Thyroid gland (tissue), 4 donors: ENCODE measurements around the gene BMERB1. TPM values are rescaled to one million over a fixed set of nuclear protein-coding genes. Genes with fewer than 3 reads are reported as not detected.

Experiments
- DNase-seq, 2 donors: peaks; one replicate each; pipeline ENCODE4 v3.0.0-alpha.2; 2019
- H3K27ac ChIP-seq, 3 donors: fragments of 200-600 bp; sonication (generic); 1 replicate in 2 of 3; 2 replicates in 1 of 3; pipeline ENCODE4 v1.5.1; 2016 to 2019; ENCODE audit warnings: mild to moderate bottlenecking in 1 of 3, moderate library complexity in 1 of 3
- H3K27me3 ChIP-seq: fragments of 200-600 bp; sonication (generic); one replicate; pipeline ENCODE4 v1.5.1; 2019
- H3K36me3 ChIP-seq, 2 donors: fragments of 200-600 bp; sonication (generic); one replicate each; pipeline ENCODE4 v1.5.1; 2016 to 2019
- H3K4me1 ChIP-seq, 2 donors: fragments of 200-600 bp; sonication (generic); one replicate each; pipeline ENCODE4 v1.5.1; 2017 to 2019
- H3K4me3 ChIP-seq, 3 donors: fragments of 200-600 bp; sonication (generic); replicated peaks in 1 of 3; 1 replicate in 2 of 3; 2 replicates in 1 of 3; pipeline ENCODE4 v1.5.1; 2016; ENCODE audit warnings: mild to moderate bottlenecking in 1 of 3
- H3K9me3 ChIP-seq: fragments of 200-600 bp; sonication (generic); one replicate; pipeline ENCODE4 v1.5.1; 2017
- POLR2A ChIP-seq, 2 donors: fragments of 450-650 bp; IDR thresholded peaks; one replicate each; pipeline ENCODE4 v1.6.1; 2017; ENCODE audit warnings: antibody characterized with exemption in 2 of 2, mild to moderate bottlenecking in 2 of 2, moderate library complexity in 1 of 2
- WGBS, 2 donors: methylation state at CpG; one replicate each; pipeline ENCODE4 v1.1.5; 2017; 5-methylcytosine and 5-hydroxymethylcytosine counted together
- intact Hi-C: fragments of 100-400 bp; cut with DNase I; formaldehyde crosslinking; loops from one replicate; pipeline ENCODE4 v1.15.1; 2023
- total RNA-seq, 4 donors: library from RNA; depleted of rRNA; stranded (reverse); fragments of >200 nt; gene quantifications; one replicate each; pipeline ENCODE4 v1.2.3, GENCODE V29; 2016
- TF ChIP-seq, protein P1 (sequence below), 6 experiments: fragments of 200-600 bp in 3 of 6; fragments of 450-650 bp in 3 of 6; sonication (generic) in 3 of 6; IDR thresholded peaks; one replicate each; pipeline ENCODE4 v1.5.1; 2016 to 2019; ENCODE audit warnings: antibody characterized with exemption in 6 of 6, mild to moderate bottlenecking in 2 of 6, inconsistent platforms in 1 of 6, moderate library complexity in 1 of 6

Gene BMERB1
- total RNA-seq, 4 donors from 2014 or later: 13.7 to 31.0 (median 23.0) TPM

DNA sequence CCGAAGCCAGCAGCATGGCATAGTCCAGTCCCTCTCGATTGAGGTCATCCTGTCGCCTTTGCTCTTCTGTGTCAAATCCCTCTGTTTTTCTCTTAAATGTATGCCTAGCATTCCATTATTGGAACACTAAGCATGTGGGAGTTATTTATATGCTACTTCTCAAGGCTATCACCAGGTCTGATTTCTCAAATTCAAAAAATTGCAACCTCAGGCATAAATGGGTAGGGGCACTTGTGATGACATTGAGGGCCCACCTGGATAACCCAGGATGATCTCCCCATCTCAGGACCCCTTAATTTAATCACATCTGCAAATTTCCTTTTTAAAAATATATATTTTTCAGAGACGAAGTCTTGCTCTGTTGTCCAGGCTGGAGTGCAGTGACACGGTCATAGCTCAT lies 95.7 kb downstream of the BMERB1 start:
- Histone ChIP-seq H3K4me3 (no peak overlapping the region), H3K36me3 (no peaks in the 10 kb centered on the region), H3K4me1 (no peaks in the 10 kb centered on the region), H3K27me3 (no peaks in the 10 kb centered on the region), H3K27ac (no peak overlapping the region), H3K9me3 (no peaks in the 10 kb centered on the region)
- DNase-seq: no peak
- WGBS, 2 donors: 89 to 95% methylated on average over 5 of the region's 5 CpGs
- TF ChIP-seq POLR2A (IDR thresholded peaks at IDR 0.05): no peak
- TF ChIP-seq, protein P1, sequence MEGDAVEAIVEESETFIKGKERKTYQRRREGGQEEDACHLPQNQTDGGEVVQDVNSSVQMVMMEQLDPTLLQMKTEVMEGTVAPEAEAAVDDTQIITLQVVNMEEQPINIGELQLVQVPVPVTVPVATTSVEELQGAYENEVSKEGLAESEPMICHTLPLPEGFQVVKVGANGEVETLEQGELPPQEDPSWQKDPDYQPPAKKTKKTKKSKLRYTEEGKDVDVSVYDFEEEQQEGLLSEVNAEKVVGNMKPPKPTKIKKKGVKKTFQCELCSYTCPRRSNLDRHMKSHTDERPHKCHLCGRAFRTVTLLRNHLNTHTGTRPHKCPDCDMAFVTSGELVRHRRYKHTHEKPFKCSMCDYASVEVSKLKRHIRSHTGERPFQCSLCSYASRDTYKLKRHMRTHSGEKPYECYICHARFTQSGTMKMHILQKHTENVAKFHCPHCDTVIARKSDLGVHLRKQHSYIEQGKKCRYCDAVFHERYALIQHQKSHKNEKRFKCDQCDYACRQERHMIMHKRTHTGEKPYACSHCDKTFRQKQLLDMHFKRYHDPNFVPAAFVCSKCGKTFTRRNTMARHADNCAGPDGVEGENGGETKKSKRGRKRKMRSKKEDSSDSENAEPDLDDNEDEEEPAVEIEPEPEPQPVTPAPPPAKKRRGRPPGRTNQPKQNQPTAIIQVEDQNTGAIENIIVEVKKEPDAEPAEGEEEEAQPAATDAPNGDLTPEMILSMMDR (IDR thresholded peaks at IDR 0.05): no peak
- intact Hi-C loops: no loop called here

- no peaks in the 10 kb centered on the region for H3K4me1 ChIP-seq
- TF ChIP-seq POLR2A (IDR thresholded peaks at IDR 0.05): no peak
- TF ChIP-seq, protein P1 (IDR thresholded peaks at IDR 0.05): no peak
- DNase-seq: no peak
- WGBS, 2 donors: 90 to 92% methylated on average over 7 of the region's 7 CpGs
- H3K27ac ChIP-seq: no peak overlapping the region
- H3K36me3 ChIP-seq: no peaks in the 10 kb centered on the region
- H3K4me3 ChIP-seq: no peak overlapping the region
- intact Hi-C loops: no loop called here
- no peaks in the 10 kb centered on the region for H3K27me3 ChIP-seq
- H3K9me3 ChIP-seq: no peaks in the 10 kb centered on the region
Observed at GRCh38 chr16:15532825-15533224, 98.4 kb downstream of the BMERB1 start.

DNA sequence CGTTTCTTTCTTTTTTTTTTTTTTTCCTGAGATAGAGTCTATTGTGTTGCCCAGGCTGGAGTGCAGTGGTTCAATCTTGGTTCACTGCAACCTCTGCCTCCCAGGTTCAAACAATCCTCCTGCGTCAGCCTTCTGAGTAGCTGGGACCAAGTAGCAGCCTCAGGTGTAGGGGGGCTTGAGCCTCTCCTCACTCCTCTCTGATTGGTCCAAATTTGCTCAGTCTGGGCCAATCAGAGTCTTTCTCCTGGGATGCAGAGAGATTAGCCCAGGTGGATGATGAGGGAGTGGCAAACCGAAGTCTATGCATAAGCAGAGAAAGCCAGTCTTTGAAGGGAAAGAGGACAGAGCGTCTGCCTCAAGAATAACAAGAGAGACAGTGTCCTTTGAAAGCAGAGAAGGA lies 99.0 kb downstream of the BMERB1 start:
- TF ChIP-seq, protein P1 (IDR thresholded peaks at IDR 0.05): no peak
- no peak for TF ChIP-seq POLR2A (IDR thresholded peaks at IDR 0.05)
- 69 to 76% methylated on average over 4 of the region's 4 CpGs for WGBS, 2 donors
- no peak overlapping the region for H3K27ac ChIP-seq
- intact Hi-C loops: no loop called here
- no peak overlapping the region for H3K4me3 ChIP-seq
- H3K36me3 ChIP-seq: no peaks in the 10 kb centered on the region
- DNase-seq: no peak
- H3K4me1 ChIP-seq: no peaks in the 10 kb centered on the region
- no peaks in the 10 kb centered on the region for H3K9me3 ChIP-seq
- H3K27me3 ChIP-seq: no peaks in the 10 kb centered on the region

DNA sequence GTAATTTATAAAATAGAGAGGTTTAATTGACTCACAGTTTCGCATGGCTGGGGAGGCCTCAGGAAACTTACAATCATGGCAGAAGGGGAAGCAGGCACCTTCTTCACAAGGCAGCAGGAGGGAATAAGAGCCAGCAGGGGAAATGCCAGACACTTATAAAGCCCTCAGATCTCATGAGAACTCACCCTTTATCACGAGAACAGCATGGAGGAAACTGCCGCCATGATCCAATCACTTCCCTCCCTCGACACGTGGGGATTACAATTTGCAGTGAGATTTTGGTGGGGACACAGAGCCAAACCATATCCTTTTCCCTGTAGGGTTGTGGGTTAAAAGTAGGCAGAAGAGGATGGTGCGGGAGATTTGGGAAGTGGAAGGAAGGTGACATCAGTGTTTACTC lies 101.4 kb downstream of the BMERB1 start:
- no peak overlapping the region for H3K27ac ChIP-seq
- no peaks in the 10 kb centered on the region for H3K4me1 ChIP-seq
- no peak for DNase-seq
- no peak for TF ChIP-seq POLR2A (IDR thresholded peaks at IDR 0.05)
- TF ChIP-seq, protein P1 (IDR thresholded peaks at IDR 0.05): no peak
- no peak overlapping the region for H3K4me3 ChIP-seq
- H3K36me3 ChIP-seq: no peaks in the 10 kb centered on the region
- WGBS, 2 donors: 80 to 83% methylated on average over 6 of the region's 6 CpGs
- H3K9me3 ChIP-seq: no peaks in the 10 kb centered on the region
- no peaks in the 10 kb centered on the region for H3K27me3 ChIP-seq
- intact Hi-C loops: no loop called here

- no peaks in the 10 kb centered on the region for H3K27me3 ChIP-seq
- no peak overlapping the region for H3K4me3 ChIP-seq
- intact Hi-C loops: no loop called here
- no peaks in the 10 kb centered on the region for H3K36me3 ChIP-seq
- no peak for DNase-seq
- 89 to 95% methylated on average over 7 of the region's 7 CpGs for WGBS, 2 donors
- H3K27ac ChIP-seq: no peak overlapping the region
- H3K9me3 ChIP-seq: no peaks in the 10 kb centered on the region
- TF ChIP-seq POLR2A (IDR thresholded peaks at IDR 0.05): no peak
- TF ChIP-seq, protein P1 (IDR thresholded peaks at IDR 0.05): no peak
- no peaks in the 10 kb centered on the region for H3K4me1 ChIP-seq
Observed at GRCh38 chr16:15536843-15537242, 102.5 kb downstream of the BMERB1 start.
